GM19324 (cell line): ENCODE data around the gene THYN1.

Experiments
- ATAC-seq: cut with Tn5 transposase; IDR thresholded peaks from one replicate; pipeline ENCODE4 v1.9.1; 2021; ENCODE audit warnings: mild to moderate bottlenecking, moderate library complexity; ENCODE audit not compliant: unreplicated experiment, low FRiP score

Gene THYN1

DNA sequence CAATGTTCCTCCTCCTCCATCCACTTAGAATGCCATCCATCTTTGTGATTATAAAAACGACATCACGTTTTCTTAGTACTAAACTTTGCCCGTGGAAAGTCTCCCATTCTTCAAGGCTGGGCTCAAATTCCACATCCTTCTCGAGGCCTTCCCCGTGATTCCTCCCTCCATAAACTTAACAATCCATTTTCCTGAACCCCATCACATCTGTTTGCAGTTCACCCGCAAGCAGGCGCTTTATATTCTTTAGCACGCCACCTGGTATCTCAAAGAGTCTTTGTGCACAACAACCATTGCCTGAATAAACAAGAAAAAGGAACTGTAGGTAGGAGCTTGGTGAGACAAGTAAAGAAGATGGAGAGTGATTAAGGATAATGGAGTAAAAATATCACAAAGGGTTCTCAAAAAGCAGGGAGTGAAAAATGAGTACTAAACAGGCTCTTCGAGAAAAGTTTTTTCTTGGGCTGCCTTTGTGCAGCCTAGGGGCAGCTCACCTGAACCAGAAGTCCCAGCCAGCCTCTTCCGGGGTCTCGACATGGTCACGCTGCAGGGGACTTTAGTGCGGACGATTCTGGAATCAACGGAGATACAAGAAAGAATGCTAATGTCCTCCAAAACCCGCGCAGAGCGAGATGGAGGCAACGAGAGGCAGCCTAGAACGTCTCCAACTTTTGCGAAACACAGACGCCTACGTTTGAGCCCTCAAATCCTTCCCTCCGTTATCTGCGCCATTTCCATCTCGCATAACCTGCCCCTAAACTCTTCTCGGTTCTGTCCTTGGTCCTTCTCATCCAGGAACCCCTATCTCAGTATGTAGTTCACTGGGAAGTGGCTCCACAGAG, 585 bp downstream of the THYN1 start:
- ATAC-seq: no peak

DNA sequence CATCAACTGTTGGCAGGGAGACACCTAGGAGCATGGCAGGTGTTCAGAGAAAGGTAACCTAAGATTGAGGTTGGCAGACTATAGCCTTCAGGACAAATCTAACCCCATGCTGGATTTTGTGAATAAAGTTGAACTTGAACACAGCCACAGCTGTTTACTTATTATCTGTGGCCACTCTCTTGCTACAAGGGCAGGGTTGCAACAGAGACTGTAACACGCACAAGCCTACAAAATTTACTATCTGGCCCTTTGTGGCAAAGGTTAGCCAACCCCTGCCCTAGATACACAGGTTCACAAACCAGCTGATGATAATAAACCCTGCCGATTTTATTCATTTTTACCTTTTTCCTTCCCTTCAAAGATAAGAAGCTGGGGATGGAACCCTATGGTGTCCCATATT, 2.5 kb downstream of the THYN1 start:
- no peak for ATAC-seq

GRCh38 chr11:134250246-134250645, 2.9 kb downstream of the THYN1 start:
- no peak for ATAC-seq

DNA sequence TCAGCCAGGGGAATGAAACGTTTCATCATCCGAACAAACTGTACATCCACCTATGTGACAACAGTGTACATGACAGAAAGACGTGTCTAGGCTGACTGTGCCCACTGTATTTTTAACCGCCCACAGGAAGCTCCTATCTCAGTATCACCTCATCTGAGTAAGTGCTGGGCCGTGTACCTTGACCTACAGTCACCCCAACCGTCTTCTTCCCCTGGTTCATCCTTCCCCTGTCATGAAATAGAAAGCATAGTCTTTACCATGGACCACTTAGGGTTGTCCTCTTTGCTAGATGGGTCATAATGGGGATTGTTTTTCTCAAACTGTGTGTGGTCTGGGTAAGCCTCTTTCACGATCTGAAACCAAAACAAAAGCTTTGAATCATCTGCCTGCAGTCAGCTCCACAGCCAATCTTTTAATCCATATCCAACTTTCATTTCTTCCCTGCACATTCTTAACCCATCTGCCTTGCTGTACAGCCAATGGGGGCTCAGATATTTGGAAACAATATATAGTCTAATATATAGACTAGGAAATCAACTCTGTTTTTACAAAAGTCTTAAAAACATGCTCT, 4.2 kb downstream of the THYN1 start:
- ATAC-seq: no peak

GRCh38 chr11:134246678-134247077, 6.5 kb downstream of the THYN1 start:
- no peak for ATAC-seq

DNA sequence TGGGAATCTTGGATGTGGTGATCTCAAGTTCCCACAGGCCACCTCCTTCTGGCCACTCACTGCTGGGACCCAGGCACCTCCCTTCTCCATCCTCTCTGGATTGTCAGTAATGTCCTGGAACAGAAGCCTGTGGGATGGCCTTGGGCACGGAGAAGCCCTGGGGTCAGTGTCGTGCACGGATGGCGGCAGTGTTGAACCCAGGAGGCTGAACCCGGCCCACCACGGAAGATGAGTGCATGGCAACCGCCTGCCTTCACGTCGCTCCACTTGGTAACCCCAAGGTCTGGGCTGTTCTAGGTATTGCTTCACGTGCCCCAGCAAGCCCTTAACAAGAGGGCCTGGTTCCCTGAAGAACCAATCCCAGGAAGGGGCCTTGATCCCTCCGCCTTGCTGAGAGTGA, 7.1 kb downstream of the THYN1 start:
- ATAC-seq: no peak

GRCh38 chr11:134245434-134245833, 7.7 kb downstream of the THYN1 start:
- no peak for ATAC-seq

- peak; percentile 58 for ATAC-seq
Observed at GRCh38 chr11:134244593-134244992, 8.6 kb downstream of the THYN1 start.

DNA sequence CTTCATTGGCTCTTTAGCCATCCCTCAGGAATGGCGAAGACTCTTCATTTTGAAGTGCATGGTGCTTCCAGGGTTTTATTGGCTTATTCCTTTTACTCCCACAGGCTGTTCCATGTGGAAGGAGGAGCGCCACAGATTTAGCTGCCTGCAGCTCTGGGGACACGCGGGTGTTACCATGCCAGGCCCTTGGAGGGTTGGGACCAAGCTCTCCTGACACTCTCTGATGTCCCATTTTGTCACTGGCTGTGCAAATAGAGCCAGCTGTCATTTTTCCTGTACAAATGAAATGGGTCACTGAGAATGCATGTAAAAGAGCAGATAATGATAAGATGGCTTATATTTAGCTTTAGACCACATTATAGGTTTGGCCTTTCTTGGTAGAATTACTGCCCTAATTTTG, 9.2 kb downstream of the THYN1 start:
- no peak for ATAC-seq

DNA sequence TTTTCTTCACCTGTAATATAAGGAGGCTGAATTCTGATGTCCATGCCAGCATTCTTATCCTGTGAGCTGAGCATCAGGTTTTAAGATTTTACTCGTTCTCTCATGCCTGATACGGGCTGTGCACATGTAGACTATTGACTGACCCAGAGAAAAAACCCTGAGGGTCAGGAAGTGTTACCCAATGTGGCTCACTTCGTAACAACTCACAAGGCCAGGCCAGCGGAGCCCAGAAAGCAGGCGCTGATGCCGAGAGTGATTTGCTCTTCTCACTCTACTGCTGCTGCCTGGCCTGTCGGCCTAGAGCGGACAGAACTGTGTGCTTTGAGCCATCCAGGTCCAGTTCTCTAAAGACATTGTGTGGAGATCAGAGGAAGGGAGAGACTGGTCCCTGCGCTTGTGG, 10.8 kb downstream of the THYN1 start:
- ATAC-seq: no peak

- no peak for ATAC-seq
Observed at GRCh38 chr11:134240592-134240991, 12.6 kb downstream of the THYN1 start.

GRCh38 chr11:134238956-134239355, 14.2 kb downstream of the THYN1 start:
- ATAC-seq: no peak

GRCh38 chr11:134237557-134237922, 15.6 kb downstream of the THYN1 start:
- ATAC-seq: no peak

- no peak for ATAC-seq
Observed at GRCh38 chr11:134236834-134237556, 16.2 kb downstream of the THYN1 start.

DNA sequence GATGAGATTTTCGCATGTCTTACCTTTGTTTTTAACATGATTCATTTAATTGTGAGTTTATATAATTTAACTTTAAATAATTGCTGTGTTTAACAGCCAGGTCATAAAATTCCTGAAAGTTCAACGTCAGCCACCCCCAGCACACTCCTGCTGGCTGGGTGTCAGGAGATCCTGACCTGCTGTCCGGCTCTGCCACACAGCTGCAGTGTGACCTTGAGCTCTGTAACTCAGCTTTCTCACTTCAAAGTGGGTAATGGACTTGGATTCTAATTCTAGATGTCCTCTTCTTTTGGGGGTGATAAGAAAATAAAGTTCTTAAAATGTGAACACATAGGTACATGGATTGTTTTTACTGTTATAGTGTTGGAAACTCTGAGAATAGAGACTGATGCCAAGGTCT, 17.8 kb downstream of the THYN1 start:
- ATAC-seq: no peak

DNA sequence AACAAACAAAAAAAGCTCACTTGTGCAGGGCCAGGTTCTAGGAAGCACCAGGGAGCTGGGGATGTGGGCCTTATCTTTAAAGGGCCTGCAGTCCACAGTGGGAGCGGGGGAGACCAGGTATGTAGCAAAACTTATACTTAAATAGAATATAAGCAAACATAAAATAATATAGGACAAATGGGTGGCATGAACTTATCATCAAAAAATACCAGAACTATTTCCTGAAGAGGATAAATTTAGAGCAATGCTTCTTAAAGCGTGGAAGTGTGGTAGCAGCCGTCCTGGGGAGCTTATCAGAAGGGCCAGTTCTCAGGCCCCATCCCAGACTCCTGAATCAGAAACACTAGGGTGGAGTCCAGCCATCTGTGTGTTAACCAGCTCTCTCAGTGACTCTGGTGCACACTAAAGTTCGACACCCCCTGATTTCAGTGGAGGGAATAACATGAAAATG, 19.4 kb downstream of the THYN1 start:
- ATAC-seq: no peak

GRCh38 chr11:134231958-134232659, 21.0 kb downstream of the THYN1 start:
- ATAC-seq: no peak

DNA sequence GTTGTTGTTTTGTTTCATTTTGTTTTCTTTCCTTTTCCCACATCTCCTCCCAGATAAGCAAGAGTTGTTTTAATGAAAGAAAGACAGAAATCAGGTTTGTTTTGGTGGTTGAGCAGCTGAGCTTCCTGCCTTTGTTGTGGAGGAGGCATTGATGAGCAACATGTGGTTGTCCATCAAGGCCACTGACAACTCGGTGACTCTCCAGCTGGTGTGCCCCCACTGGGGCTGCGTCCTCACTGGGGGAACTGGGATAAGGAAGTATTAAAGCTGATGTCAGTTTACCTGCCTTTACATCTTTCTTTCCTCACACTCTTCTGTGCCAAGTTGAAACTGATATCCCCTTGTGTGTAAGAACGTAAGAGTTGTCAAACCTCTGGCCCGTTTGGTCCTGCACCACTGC, 22.8 kb downstream of the THYN1 start:
- no peak for ATAC-seq

DNA sequence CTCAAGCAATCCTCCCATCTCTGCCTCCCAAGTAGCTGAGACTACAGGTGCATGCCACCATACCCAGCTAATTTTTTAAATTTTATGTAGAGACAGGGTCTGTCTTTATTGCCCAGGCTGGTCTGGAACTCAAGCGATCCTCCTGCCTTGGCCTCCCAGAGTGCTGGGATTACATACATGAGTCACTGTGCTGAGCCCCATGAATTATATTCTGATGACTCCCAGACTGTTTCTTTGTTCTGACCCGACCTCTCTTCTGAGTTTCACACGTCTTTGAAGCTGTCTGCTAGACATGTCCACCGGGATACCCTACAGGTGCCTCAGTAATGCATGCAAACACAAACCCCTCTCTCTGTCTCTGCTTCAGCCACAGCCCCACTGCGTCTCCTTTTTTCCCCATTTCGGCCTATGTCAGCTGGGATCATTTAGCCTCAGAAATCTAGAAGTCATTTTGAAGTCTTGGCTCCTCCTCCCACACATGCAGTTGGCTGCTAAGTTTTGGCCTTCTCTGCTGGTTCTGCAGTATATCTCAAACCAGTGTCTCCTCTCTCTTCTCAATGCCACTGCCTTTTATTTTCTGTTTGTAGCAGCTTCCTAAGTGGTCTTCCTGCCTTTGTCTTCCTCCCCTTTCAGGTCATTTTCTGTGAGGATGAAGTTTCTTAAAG, 23.9 kb downstream of the THYN1 start:
- ATAC-seq: no peak

DNA sequence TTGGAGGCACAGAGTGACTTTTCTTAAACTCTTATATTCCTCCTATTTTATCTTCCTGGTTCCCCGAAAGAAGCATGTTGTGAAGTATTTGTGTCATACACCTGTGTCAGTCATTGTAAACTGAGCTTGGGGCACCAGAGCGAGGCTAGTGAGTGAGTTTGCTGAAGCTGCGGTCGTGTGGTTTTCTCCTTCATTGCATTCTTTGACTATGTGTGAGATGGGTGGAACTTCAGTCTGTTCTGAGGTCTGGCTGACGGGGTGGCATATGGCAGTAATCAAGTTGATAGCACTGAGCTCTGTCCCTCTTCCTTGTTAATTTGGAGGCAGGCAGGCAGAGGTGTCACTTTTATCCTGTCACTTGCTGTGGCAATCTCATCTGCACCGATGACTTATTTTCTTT, 24.5 kb downstream of the THYN1 start:
- peak; percentile 38 for ATAC-seq
